NB4 (cell line): ENCODE data around the gene STOX2.
A peak's percentile ranks its signal among the peaks of the same experiment; 100 is the strongest.

Source experiments
- DNase-seq: peaks from one replicate; pipeline ENCODE4 v3.0.0; 2010; ENCODE audit warnings: low read depth
- H3K4me3 ChIP-seq: one replicate; pipeline ENCODE4 v1.5.1; 2011; ENCODE audit warnings: mild to moderate bottlenecking, low read depth, low read length, moderate library complexity
- MYC ChIP-seq: IDR thresholded peaks from 2 replicates; pipeline ENCODE4 v1.6.1; 2011; ENCODE audit warnings: low read depth, low read length
- POLR2A ChIP-seq: IDR thresholded peaks from 2 replicates; pipeline ENCODE4 v1.6.1; 2011; ENCODE audit warnings: mild to moderate bottlenecking; ENCODE audit not compliant: insufficient read length; ENCODE audit errors: extremely low read depth
- TF ChIP-seq, protein P1 (sequence below): IDR thresholded peaks from 2 replicates; pipeline ENCODE4 v1.6.1; 2011; ENCODE audit warnings: low read depth, low read length
- TF ChIP-seq, protein P2 (sequence below): IDR thresholded peaks from one replicate; pipeline ENCODE4 v1.5.1; 2012; ENCODE audit warnings: low read depth, low read length

The STOX2 gene

DNA sequence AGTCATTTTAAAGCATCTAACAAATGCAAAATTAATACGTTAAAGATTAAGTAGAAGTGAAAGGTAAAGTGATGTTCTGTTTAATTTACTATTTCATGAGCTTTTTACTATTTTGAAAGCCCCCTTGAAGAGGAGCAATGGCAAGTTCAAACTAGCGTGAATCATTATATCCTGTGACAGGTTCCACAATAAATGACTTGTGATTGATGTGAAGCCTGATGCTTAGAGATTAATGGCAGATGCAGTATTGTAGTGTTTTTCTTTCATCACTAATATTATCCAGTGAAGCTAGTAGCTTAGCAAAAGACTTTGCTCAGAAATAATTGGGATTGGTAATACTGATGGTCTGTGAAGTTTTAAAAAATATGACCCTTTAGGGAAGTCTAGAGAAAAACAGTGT, 57.3 kb downstream of the STOX2 start:
- TF ChIP-seq, protein P1, sequence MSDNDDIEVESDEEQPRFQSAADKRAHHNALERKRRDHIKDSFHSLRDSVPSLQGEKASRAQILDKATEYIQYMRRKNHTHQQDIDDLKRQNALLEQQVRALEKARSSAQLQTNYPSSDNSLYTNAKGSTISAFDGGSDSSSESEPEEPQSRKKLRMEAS: no peak
- no peak for TF ChIP-seq MYC
- TF ChIP-seq POLR2A: no peak
- TF ChIP-seq, protein P2, sequence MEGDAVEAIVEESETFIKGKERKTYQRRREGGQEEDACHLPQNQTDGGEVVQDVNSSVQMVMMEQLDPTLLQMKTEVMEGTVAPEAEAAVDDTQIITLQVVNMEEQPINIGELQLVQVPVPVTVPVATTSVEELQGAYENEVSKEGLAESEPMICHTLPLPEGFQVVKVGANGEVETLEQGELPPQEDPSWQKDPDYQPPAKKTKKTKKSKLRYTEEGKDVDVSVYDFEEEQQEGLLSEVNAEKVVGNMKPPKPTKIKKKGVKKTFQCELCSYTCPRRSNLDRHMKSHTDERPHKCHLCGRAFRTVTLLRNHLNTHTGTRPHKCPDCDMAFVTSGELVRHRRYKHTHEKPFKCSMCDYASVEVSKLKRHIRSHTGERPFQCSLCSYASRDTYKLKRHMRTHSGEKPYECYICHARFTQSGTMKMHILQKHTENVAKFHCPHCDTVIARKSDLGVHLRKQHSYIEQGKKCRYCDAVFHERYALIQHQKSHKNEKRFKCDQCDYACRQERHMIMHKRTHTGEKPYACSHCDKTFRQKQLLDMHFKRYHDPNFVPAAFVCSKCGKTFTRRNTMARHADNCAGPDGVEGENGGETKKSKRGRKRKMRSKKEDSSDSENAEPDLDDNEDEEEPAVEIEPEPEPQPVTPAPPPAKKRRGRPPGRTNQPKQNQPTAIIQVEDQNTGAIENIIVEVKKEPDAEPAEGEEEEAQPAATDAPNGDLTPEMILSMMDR: no peak
- no peak overlapping the region for H3K4me3 ChIP-seq
- DNase-seq: no peak

DNA sequence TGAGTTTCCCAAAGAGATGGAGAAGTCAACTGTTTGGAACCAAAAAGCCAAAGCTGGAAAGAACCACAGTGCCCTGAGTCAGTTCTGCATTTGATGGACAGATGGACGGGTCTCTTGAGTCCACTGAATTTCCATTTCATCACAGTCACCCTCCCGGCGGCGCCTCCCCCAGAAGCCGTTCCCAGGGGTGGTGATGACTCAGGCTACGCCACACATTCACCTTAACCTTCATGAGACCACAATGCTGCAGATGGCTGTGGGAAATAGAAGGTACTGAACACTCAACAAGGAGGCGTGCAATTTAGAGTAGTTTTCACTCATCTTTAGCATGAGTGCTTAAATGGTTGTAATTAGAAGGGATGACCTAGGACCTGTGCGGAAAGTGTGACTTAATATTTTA, 61.3 kb downstream of the STOX2 start:
- H3K4me3 ChIP-seq: no peak overlapping the region
- TF ChIP-seq POLR2A (no peak), MYC (no peak)
- TF ChIP-seq, protein P2: no peak
- TF ChIP-seq, protein P1: no peak
- peak; percentile 82 for DNase-seq

DNA sequence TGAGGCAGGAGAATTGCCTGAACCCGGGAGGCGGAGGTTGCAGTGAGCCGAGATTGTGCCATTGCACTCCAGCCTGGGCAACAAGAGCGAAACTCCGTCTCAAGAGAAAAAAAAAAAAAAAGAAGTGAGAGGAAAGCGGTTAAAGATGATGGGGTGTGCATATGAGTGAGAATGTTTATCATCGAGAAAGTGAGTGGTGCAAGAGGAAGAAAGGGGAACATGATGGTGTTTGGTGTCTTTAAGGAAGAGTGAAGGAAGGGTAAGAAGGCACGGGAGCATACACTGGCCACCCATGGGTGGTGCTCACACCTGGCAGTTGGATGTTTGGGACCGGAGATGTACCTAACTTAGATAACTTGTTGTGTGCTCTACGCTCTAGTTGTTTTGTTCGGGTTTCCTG, 62.2 kb downstream of the STOX2 start:
- DNase-seq: no peak
- TF ChIP-seq POLR2A (no peak), MYC (no peak)
- TF ChIP-seq, protein P2: no peak
- TF ChIP-seq, protein P1: no peak
- no peak overlapping the region for H3K4me3 ChIP-seq

DNA sequence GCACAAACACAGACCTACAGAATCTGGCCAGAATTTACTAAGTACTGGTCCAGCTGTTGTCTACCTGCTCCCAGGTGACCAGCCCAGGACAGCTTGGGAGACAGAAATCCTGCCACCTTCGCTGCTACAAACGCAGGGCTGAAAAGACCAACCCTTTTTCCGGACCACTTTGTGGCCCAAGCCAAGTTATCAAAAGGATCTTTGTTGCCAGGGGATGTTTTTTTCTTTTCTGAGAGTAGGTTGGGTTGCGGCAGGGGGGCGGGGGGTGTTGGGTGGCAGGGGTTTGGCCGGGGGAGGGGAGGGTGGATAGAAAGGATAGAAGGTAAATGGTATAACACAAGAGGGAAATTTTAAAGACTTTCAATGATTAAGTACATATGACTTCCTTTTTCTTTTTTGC, 63.4 kb downstream of the STOX2 start:
- H3K4me3 ChIP-seq: no peak overlapping the region
- TF ChIP-seq POLR2A: no peak
- TF ChIP-seq, protein P2: no peak
- TF ChIP-seq, protein P1: no peak
- no peak for TF ChIP-seq MYC
- DNase-seq: no peak

DNA sequence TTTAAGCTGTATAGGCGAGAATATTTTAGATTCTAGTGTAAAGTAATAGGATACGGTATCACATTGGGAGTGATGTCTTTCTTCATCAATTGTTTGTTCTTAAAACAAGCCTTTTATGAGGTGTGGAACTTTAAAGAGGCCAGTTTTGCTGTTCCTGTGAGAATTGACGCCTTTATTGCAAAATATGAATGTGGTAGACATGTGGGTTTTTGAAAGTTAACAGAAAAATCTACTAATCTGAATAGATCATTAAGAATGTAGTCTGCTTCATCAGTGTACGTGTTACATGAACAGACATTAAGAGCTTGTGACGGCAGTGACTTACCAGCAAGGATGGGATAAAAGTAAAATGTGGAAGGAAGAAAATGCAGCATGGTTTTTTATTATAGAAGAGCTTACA, 63.8 kb downstream of the STOX2 start:
- DNase-seq: peak; percentile 30
- no peak overlapping the region for H3K4me3 ChIP-seq
- TF ChIP-seq POLR2A: no peak
- TF ChIP-seq, protein P2: no peak
- TF ChIP-seq MYC: no peak
- TF ChIP-seq, protein P1: peak; percentile 10; the same call in 1 of the 2 replicates
